HG03060 (cell line): Measurements from ENCODE around the gene RIPOR3.
"Not testable (repeated sequence)": the region's sequence is repeated elsewhere in the genome, so short reads cannot be mapped to it uniquely, and the experiment has no call there.

Experiments used
- ATAC-seq: cut with Tn5 transposase; IDR thresholded peaks from one replicate; pipeline ENCODE4 v1.9.1; 2021; ENCODE audit warnings: low read depth, moderate number of reproducible peaks; ENCODE audit not compliant: unreplicated experiment

The RIPOR3 gene

DNA sequence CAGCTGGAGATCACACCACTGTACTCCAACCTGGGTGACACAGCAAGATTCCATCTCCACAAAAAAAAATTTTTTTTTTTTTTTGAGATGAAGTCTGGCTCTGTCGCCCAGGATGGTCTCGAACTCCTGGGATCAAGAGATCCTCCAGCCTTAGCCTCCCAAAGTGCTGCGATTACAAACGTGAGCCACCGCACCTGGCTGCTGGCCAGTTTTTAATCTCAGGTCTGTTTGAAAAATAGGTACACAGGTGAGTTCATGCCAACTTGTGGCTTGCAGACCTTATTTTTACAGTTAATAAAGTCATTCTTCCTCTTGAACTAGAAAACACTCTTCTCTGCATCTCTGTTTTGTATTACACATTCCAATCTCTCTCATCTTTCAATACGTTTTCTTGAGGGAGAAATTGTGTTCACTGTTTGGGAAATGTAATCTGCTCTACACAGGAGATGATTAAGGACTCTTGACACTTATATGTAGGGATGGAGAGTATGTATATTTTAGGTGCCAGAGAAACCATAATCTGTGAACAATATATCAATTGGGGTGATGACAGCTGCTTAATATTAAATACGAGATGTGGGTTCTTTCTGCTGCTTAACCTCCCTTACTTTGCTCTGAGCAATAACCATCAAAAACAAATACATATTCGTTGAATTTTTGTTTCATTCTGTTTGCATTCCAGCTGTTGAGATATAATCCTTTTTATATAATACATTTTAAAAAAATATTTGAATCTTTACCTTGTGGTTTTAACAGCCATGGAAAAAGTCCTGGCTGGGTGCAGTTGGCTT is 17.7 kb upstream of the RIPOR3 start:
- ATAC-seq = no peak

DNA sequence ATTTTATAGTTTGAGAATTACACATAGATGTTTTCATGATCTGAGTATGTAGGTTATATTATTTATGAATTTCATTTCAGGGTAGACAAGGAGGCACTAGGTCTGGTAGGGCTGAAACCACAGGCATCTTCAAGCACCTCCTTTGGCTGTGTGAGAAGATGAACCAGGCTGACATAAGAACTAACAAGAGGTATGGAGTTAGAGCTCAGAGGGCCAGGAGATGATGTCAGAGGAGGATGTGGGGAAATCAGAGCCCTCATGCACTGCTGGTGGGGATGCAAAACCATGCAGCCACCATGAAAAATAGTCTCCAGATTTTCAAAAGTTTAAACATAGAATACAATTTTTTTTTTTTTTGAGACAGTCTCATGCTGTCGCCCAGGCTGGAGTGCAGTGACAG is 13.6 kb upstream of the RIPOR3 start:
- no peak for ATAC-seq

DNA sequence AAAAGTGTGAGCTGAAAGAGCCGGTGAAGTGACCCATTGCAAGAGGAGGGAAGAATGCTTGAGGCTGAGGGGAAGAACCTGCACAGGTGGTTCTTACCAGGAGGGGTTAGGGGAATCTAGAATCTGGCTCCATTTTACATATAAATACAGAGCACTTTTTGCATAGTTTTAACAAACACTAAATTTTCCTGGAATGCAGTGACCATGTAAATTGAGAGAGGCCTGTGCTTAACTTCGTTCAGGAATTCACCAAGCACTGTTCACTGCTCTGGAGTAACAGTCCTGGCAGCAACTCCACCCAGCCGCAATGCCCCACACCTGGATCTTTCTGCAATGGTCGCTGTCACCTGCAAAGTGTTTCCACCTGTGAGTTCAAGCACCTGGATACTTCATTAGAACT is 13.2 kb upstream of the RIPOR3 start:
- ATAC-seq = no peak

DNA sequence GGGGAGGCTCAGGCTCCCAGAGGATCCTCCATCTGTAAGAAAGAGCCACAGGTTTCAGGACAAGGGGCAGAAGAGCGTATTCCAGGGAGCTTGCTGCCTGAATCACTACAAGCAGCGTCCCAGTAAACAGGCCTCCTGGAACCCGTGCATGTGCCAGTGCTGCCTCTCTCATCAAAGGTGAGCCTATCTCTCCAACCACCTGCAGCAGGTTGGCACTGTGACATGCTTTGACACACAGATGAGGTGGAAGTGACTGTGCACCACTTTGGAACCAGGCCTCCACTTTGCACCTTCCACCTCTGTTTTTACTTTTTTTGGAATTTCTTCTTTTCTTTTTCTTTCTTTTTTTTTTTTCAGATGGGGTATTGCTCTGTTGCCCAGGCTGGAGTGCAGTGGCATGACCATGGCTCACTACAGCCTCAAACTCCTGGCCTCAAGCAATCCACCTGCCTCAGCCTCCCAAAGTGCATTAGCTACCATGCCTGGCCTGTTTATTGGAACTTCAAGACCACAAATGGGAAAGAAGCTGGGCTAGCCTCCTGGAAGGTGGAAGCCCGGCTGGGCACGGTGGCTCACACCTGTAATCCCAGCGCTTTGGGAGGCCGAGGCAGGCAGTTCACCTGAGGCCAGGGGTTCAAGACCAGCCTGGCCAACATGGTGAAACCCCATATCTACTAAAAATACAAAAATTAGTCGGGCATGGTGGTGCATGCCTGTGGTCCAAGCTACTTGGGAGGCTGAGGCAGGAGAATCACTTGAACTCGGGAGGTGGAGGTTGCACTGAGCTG is 12.5 kb upstream of the RIPOR3 start:
- ATAC-seq = not testable (repeated sequence)

DNA sequence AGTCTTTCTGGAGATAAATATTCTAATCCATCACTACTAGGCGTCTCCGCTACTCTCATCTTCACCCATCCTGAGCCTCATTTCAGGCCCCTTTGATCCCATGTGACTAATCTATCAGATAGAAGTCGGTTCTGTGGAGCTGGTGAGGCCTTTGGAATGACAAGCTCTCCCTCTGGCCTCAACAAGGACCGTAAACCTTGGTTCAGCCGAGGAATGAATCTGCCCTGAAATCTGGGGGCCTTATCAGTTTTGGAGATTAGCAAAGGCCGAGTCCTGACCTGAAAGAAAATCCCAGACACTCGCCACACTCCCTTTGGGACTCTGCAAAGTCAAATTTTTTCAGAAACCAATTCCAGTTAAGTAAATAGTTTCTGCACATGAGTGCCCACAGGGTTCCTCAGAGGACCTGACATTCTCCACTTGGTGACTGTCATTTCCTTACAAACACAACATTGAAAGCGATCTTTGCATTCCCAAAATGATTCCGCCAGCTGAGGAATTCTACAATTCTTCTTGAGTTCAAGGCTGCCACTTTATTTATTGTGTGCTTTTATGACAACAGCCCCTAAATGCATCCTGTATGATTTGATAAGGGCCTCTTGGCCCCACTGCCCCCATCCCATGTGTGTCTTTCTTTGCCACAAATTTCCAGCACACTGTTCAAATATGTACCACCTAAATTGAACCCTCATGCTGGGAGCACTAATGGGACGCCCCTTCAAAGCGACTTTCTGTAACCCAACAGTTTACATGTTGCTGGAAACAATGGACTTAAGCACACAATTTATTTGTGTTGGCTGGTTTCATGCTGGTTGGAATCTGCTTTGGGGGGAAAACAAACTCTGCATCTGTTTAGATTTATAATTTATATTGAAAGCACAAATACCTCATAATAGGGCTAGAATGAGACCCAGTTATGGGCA is 10.0 kb upstream of the RIPOR3 start:
- ATAC-seq = no peak

DNA sequence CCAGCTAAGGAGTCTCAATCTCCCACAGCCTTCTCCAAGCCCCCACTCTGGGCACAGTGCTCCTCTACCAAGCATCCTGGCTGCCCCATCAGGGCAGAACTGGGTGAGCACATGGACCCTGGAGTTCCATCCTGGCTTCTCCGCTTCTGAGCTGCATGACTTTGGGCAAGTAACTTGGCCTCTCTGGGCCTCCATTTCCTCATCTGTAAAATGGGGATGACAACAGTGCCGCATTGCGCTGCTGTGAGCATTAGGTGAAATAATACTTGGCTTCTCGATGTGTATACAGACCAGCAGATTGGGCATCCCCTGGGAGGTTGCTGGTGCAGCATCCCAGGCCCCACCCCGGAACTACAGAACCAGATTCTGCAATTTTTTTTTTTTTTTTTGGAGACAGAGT is 8.3 kb upstream of the RIPOR3 start:
- ATAC-seq = no peak

DNA sequence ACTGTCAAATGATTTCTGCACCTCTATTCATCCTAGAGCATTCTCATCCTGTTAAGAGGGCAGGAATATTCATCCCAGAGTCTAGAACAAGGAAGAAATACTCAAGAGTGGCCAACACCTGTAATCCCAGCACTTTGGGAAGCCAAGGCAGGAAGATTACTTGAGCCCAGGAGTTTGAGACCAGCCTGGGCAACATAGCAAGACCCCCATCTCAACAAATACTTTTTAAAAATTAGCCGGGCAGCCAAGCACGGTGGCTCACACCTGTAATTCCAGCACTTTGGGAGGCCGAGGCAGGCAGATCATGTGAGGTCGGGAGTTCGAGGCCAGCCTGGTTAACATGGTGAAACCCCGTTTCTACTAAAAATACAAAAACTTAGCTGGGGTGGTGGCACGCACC is 6.9 kb upstream of the RIPOR3 start:
- not testable (repeated sequence) for ATAC-seq

DNA sequence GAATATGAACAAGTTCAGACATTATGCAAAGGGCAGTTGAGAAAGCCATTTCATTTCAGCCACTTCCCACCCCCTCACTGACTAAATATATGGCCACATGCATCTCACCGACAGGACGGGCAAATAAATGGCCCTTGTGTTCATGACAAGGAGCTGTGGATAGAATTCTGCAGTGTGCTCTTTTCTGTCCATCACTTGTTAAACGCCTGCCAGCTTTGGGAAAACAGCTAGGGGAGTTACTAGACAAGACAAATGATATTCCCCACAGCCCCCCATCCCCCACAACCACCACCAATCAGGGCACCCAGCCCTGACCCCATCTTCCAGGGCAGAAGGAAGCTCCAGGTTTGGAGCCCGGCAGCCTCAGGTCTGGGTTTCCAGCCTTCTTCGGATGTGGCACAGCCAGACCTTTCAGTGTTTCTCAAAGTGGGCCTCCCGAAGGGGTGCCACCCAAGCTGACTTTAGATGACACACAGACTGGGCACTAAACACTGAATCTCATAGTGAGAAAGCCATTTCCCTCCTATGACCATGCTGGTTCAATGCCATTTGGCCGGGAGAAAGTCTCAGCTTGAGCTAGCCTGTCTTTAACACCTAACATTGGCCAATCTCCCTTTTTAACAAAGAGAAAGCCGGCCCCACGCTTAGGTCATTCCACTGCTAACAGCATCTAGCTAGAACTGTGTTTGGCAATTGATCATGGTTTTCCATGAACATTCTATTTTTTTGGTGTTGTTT is 4.0 kb upstream of the RIPOR3 start:
- ATAC-seq = no peak

DNA sequence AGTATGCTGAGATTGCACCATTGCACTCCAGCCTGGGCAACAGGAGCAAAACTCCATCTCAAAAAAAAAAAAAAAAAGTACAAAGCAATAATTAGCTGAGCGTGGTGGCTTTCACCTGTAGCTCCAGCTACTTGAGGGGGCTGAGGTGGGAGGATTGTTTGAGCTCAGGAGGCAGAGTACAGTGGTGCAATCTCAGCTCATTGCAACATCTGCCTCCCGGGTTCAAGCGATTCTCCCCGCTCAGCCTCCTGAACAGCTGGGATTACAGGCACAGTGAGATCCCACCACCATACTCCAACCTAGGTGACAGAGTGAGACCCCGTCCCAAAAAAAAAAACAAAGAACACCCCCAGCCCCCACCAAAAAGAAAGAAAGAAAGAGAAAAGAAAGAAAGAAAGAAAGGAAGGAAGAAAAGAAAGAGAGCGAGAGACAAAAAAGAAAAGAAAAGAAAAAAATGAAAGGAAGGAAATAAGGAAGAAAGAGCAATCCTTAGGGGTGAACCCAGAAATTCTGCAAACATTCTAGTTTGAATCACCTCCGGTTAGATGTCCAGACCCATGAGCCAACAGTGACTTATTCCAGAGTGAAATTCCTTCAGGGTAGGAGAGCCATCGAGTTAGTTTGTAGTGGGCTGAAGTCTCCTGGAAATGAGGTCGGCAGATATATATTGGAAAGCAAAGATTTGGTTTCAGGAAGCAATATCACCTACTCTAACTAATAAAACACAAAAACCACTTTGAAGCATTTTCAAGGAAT is 3.2 kb upstream of the RIPOR3 start:
- no peak for ATAC-seq

DNA sequence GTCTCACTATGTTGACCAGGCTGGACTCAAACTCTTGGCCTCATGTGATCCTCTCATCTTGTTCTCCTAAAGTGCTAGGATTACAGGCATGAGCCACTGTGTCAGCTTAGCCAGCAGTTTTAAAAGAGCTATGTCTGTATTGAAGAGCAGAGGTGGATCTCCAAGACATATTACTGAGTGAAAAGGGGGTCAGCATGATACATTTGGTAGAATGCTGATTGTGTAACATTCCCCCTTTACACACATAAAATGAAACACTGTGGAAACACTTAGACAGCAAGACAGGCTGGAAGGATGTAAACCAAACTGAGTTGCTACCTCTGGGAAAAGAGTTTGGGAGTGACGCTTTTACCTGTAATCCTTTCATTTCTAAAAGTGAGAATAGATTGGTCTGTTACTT is 1.7 kb upstream of the RIPOR3 start:
- ATAC-seq = no peak

DNA sequence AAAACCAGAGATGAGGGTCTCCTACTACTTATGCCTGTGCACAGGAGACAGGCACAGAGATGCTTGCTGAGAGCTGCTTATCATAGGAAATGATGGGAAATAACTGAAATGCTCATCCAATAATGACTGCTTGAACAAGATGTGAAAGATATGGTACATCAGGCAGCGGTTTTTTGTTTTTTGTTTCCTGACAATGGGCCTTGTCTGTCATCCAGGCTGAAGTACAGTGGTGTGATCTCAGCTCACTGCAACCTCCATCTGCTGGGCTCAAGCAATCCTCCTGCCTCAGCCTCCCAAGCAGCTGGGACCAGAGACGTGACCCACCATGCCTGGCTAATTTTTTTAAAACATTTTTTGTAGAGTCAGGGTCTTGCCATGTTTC is 1.2 kb upstream of the RIPOR3 start:
- ATAC-seq = no peak

DNA sequence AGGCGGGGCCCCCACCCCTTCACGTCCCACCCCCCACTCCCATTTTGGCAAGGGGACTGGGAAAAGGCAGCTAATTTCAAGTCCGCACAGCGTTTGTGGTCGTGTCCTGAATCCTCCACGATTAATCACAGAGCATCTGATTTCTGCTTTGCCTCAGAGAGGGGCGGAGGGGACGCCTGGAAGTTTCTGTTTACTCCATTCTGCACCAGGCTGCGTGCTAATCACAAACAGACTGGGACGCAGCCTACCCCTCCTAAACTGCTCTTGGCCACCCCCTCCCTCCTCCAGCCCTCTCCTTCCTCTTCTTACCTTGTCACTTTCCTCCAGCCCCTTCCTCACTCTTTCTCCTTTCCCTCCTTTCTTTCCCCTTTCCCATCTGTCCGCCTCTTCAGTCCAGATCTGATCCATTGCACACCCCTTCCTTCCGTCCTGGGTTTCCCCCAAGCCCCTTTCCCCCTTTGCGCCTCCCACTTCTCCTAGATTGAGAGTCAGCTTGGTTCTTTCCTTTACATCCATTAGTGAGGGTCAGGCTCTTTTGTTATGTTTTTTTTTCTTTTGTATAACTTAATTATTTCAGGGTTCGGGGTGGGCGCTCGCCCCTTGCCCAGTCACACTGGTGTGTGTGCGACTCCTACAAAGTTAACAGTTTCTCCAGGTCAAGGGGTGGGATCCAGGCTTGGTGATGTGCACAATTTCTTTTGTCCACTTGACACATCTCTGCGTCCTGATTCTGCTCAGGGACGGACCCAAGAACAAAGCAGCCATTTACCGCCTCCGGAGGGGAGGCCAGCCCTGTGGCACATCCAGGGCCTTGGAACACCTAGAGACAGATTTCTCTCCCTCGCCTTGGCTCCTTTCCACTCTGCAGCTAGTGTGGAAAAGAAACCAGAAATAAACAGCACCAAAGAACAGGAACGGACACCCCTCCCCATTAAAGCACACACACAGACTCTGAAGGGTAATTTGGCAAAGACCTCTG is 520 bp upstream of the RIPOR3 start:
- ATAC-seq = no peak

DNA sequence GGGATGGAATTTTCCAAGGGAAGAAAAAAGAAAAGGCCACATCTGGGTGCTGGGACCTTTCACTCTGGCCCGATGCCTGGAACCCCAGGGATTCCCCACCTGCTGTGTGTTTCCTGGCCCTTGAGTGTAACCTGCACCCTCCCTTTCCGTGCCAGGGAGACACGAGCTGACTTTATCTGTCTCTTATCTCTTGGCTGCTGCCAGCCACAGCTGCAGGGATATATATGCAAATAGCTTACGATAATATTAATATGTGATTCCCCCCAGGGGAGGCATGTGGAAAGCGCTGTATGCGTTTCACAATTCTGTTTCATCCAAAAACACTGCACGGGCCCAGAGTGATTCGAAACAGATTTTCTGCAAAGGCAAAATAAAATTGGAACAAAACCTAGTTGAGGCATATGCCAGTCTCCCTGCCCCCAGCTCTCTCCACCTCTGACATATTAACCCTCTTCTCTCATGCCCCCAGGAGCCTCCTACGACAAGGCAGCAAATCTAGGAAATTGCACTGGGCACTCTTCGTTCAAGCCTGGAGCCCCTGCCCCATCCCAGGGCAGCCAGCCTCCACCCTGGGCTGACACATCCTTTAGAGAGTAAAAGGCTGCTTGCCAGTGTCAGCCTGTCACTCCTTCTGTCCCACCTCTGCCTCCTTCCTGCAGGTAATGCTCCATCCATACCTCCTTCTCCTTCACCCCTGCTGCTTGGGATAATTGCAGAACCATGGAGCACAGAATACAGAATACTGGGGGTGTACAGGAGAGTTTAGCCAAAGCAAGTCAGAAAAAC is 1.3 kb downstream of the RIPOR3 start:
- no peak for ATAC-seq

DNA sequence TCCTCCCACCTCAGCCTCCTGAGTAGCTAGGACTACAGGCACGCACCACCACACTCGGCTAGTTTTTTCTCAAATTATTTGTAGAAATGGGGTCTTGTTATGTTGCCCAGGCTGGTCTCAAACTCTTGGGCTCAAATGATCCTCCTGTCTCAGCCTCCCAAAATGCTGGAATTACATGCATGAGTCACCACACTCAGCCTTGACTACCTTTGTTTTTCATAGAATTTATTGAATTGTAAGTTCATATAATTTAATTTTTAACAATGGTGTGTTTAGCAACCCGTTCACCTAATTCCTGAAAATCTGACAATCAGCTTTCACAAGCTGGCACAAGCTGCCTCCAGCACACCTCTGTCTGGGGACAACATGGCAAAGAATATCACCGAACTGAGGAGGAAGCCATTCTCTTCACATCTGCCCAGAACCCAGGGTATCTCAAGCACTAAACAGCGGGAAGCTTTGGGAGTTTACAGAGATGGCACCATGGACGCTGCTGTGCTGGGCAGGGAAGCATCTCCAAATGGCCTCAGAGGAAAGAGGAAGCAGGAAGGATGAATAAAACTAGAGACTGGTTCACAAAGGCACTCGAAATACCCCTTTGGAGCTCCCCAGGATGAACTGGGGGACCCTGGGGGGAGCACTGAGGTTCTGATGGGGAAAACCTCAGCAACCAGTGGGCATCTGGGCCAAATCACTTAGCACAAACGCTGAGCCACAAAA is 2.9 kb downstream of the RIPOR3 start:
- no peak for ATAC-seq

DNA sequence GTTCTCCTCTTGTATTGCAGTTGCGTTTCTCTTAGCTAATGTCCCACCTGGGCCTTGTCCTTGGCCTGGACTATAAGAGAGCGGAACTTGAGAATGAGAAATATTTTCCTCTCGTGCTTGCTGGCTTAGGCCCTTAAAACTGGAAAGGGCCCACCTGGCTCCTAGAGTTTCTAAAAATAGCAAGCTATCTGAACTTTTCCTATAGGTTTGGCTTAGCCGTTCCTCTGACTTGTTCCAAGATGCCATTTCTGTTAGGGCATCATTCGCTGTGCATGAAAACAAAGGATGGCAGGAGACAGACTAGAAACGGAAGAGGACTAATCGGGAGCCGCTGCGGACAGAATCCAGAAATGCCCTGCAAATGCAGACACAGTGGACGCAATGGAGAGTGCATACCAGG is 4.5 kb downstream of the RIPOR3 start:
- ATAC-seq = no peak

DNA sequence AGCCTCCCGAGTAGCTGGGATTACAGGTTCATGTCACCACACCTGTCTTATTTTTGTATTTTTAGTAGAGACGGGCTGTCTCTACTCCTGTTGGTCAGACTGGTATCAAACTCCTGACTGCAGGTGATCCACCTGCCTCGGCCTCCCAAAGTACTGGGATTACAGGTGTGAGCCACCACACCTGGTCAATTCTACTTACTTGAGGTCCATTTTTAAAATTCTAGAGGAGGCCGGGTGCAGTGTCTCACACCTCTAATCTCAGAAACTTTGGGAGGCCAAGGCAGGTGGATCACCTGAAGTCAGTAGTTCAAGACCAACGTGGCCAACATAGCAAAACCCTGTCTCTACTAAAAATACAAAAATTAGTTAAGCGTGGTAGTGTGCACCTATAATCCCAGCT is 7.8 kb downstream of the RIPOR3 start:
- no peak for ATAC-seq

DNA sequence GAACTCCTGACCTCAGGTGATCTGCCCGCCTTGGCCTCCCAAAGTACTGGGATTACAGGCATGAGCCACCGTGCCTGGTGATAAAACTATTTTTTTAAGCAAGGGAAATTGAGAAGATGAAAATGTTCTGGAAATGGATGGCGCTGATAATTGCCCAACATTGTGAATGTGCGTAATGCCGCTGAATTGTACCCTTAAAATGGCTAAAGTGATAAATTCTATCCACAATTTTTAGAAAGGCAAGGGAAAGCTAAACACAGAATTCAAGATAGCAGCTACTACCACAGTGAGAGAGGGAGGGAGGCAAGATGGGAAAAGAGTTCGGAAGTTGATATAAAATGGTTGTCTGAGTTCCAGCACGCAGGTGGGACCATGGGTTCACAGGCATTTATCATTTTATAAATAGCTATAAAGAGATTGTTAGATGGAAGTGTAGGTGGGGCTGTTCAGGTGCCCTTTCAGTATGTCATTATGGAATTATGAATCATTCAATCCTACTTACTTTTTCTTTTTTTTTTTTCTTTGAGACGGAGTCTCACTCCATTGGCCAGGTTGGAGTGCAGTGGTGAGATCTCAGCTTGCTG is 8.3 kb downstream of the RIPOR3 start:
- no peak for ATAC-seq
